GM23338 (cell line): ENCODE results near the gene CYB561D1. TPM values are rescaled to one million over a fixed set of nuclear protein-coding genes. Genes with fewer than 3 reads are reported as not detected.
A peak's percentile ranks its signal among the peaks of the same experiment; 100 is the strongest.

Experiments used
- ATAC-seq: fragments of 200-7000 bp; cut with Tn5 transposase; 3 replicates; pipeline ENCODE4 v1.9.1; 2020
- DNase-seq: peaks from one replicate; pipeline ENCODE4 v3.0.0-alpha.2; 2015; ENCODE audit warnings: low spot score
- H2AFZ ChIP-seq: fragments of 200-600 bp; sonication (generic); 2 replicates; pipeline ENCODE4 v1.8.0; 2016; ENCODE audit warnings: antibody characterized with exemption, mild to moderate bottlenecking, moderate library complexity
- H3F3A ChIP-seq: fragments of 200-600 bp; sonication (generic); replicated peaks from 2 replicates; pipeline ENCODE4 v1.8.0; 2017; ENCODE audit warnings: antibody characterized with exemption, mixed run types, low read depth
- H3K27ac ChIP-seq: fragments of 200-600 bp; sonication (generic); 2 replicates; pipeline ENCODE4 v1.6.1; 2016; ENCODE audit warnings: low read depth
- H3K27me3 ChIP-seq: fragments of 200-600 bp; sonication (generic); 2 replicates; pipeline ENCODE4 v1.8.0; 2016; ENCODE audit warnings: mild to moderate bottlenecking, mixed run types, moderate library complexity; ENCODE audit not compliant: insufficient read depth
- H3K36me3 ChIP-seq: fragments of 200-600 bp; sonication (generic); 2 replicates; pipeline ENCODE4 v1.8.0; 2016; ENCODE audit warnings: mild to moderate bottlenecking; ENCODE audit not compliant: insufficient read depth
- H3K4me1 ChIP-seq: fragments of 200-600 bp; sonication (generic); 2 replicates; pipeline ENCODE4 v1.8.0; 2016; ENCODE audit warnings: mild to moderate bottlenecking, moderate library complexity; ENCODE audit not compliant: insufficient read depth
- H3K4me2 ChIP-seq: fragments of 200-600 bp; sonication (generic); 2 replicates; pipeline ENCODE4 v1.7.1; 2017; ENCODE audit warnings: mixed run types
- H3K4me3 ChIP-seq: fragments of 200-600 bp; sonication (generic); 2 replicates; pipeline ENCODE4 v1.6.1; 2016; ENCODE audit warnings: mixed run types
- H3K79me2 ChIP-seq: fragments of 200-600 bp; sonication (generic); replicated peaks from 2 replicates; pipeline ENCODE4 v1.8.0; 2017; ENCODE audit warnings: mild to moderate bottlenecking; ENCODE audit not compliant: insufficient read depth
- H3K9me2 ChIP-seq: fragments of 200-600 bp; sonication (generic); 2 replicates; pipeline ENCODE4 v1.8.0; 2017; ENCODE audit not compliant: insufficient read depth
- H4K20me1 ChIP-seq: fragments of 200-600 bp; sonication (generic); replicated peaks from 2 replicates; pipeline ENCODE4 v1.8.0; 2017; ENCODE audit warnings: mild to moderate bottlenecking; ENCODE audit not compliant: insufficient read depth
- H3K27ac Mint-ChIP-seq: 2 replicates; pipeline ENCODE4 v1.8.0; 2020; ENCODE audit warnings: inconsistent platforms, mild to moderate bottlenecking, moderate library complexity, mixed read lengths
- H3K27me3 Mint-ChIP-seq: 3 replicates; pipeline ENCODE4 v1.8.0; 2022; ENCODE audit warnings: low read depth, mild to moderate bottlenecking, moderate library complexity, mixed read lengths, inconsistent platforms; ENCODE audit not compliant: insufficient read depth, poor library complexity
- H3K36me3 Mint-ChIP-seq: 3 replicates; pipeline ENCODE4 v1.8.0; 2021; ENCODE audit warnings: low read depth, mild to moderate bottlenecking, inconsistent platforms, moderate library complexity, mixed read lengths
- H3K4me1 Mint-ChIP-seq: 3 replicates; pipeline ENCODE4 v1.8.0; 2020; ENCODE audit warnings: mild to moderate bottlenecking, inconsistent platforms, mixed read lengths
- H3K4me3 Mint-ChIP-seq: 3 replicates; pipeline ENCODE4 v1.8.0; 2021; ENCODE audit warnings: moderate library complexity, mild to moderate bottlenecking, inconsistent platforms, mixed read lengths
- H3K9me3 Mint-ChIP-seq: 3 replicates; pipeline ENCODE4 v1.8.0; 2020; ENCODE audit warnings: moderate library complexity, mild to moderate bottlenecking, inconsistent platforms, mixed read lengths
- CREB1 ChIP-seq: fragments of 250-450 bp; sonication (Bioruptor Pico); IDR thresholded peaks from 2 replicates; pipeline ENCODE4 v1.5.0; 2020; ENCODE audit warnings: low read depth, mild to moderate bottlenecking, moderate library complexity
- EZH2 ChIP-seq: fragments of 200-600 bp; sonication (generic); IDR thresholded peaks from one replicate; pipeline ENCODE4 v1.8.0; 2017; ENCODE audit warnings: antibody characterized with exemption, mild to moderate bottlenecking, low read depth; ENCODE audit not compliant: unreplicated experiment
- EZH2phosphoT487 ChIP-seq: fragments of 200-600 bp; sonication (generic); IDR thresholded peaks from one replicate; pipeline ENCODE4 v1.8.1; 2018; ENCODE audit warnings: antibody characterized with exemption; ENCODE audit not compliant: unreplicated experiment
- NANOG ChIP-seq: IDR thresholded peaks from 2 replicates; pipeline ENCODE4 v1.6.1; 2016; ENCODE audit warnings: antibody characterized with exemption, borderline replicate concordance
- POLR2AphosphoS5 ChIP-seq: IDR thresholded peaks from 2 replicates; pipeline ENCODE4 v1.6.1; 2016; ENCODE audit warnings: antibody characterized with exemption, low read depth
- polyA plus RNA-seq: library from polyadenylated mRNA; unstranded; fragments of >200 nt; fragmentation: Nextera tagmentation; extraction: Ambion mirVana; gene quantifications from 2 replicates; pipeline ENCODE4 v1.2.1, GENCODE V29; 2016
- total RNA-seq: library from RNA; depleted of rRNA; stranded (reverse); fragments of >200 nt; shearing (Covaris generic); gene quantifications from 2 replicates; pipeline ENCODE4 v1.2.3, GENCODE V29; 2014
- TF ChIP-seq, protein P1 (sequence below): IDR thresholded peaks from 2 replicates; pipeline ENCODE4 v1.6.1; 2016; ENCODE audit warnings: antibody characterized with exemption
- TF ChIP-seq, protein P2 (sequence below), 2 experiments: fragments of 200-600 bp in 1 of 2; sonication (generic) in 1 of 2; conservative IDR thresholded peaks; 2 replicates each; pipeline versions ENCODE4 v1.5.1 to v1.6.1; 2016 to 2017; ENCODE audit warnings: antibody characterized with exemption in 2 of 2, low read depth in 2 of 2, mild to moderate bottlenecking in 2 of 2, moderate library complexity in 1 of 2
- TF ChIP-seq, protein P3 (sequence below): IDR thresholded peaks from one replicate; pipeline ENCODE4 v1.6.1; 2018; ENCODE audit warnings: antibody characterized with exemption; ENCODE audit not compliant: unreplicated experiment

Gene CYB561D1
- total and polyA plus RNA-seq, 2 experiments from 2014 or later: 0.95 to 2.7 TPM

DNA sequence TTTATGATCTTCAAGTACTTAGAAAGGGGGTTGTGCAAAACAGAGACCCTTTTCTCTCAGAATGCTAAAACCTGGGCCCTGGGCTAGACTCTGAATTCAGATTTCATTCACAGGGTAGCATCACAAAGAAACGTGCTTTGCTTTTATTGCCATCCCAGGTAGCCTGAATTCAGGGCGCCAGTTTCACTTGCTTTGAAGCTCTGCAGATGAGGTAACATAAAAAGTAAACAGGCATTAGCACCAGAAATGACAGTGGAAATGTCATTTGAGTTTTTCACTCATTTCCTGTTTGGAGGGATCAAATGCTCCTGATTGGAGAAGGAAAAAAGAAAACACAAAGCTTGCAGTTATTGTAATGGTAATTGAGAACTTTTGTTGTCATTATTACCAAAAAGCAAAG, 25.0 kb upstream of the CYB561D1 start:
- H2AFZ ChIP-seq: no peak overlapping the region
- no peaks in the 10 kb centered on the region; the same call in 1 of the 2 replicates for H4K20me1 ChIP-seq
- no peak for DNase-seq
- H3K4me1 Mint-ChIP-seq: peaks cover 19% of the 10 kb centered on the region
- H3K79me2 ChIP-seq: no peaks in the 10 kb centered on the region
- peaks cover 58% of the 10 kb centered on the region for H3K27me3 ChIP-seq
- H3K27me3 Mint-ChIP-seq: peaks cover 42% of the 10 kb centered on the region
- H3K36me3 Mint-ChIP-seq: no peaks in the 10 kb centered on the region; the same call in 2 of the 3 replicates
- TF ChIP-seq NANOG (no peak), EZH2 (no peak)
- TF ChIP-seq, protein P1, sequence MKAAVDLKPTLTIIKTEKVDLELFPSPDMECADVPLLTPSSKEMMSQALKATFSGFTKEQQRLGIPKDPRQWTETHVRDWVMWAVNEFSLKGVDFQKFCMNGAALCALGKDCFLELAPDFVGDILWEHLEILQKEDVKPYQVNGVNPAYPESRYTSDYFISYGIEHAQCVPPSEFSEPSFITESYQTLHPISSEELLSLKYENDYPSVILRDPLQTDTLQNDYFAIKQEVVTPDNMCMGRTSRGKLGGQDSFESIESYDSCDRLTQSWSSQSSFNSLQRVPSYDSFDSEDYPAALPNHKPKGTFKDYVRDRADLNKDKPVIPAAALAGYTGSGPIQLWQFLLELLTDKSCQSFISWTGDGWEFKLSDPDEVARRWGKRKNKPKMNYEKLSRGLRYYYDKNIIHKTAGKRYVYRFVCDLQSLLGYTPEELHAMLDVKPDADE: no peak
- H3K4me3 ChIP-seq: 0 out of 2 replicates have a peak overlapping the region, but pooled peaks have one; percentile 21
- H3K4me3 Mint-ChIP-seq: no peak overlapping the region
- no peak overlapping the region for H3K27ac Mint-ChIP-seq
- H3K27ac ChIP-seq: no peak overlapping the region
- no peaks in the 10 kb centered on the region for H3K36me3 ChIP-seq
- H3K9me3 Mint-ChIP-seq: no peaks in the 10 kb centered on the region
- peak overlapping the region; percentile 19 for H3K4me2 ChIP-seq
- H3K9me2 ChIP-seq: no peaks in the 10 kb centered on the region
- no peak for ATAC-seq
- H3K4me1 ChIP-seq: peaks cover 28% of the 10 kb centered on the region
- 0 out of 2 replicates have a peak, but pooled peaks cover 5% of the 10 kb centered on the region for H3F3A ChIP-seq

DNA sequence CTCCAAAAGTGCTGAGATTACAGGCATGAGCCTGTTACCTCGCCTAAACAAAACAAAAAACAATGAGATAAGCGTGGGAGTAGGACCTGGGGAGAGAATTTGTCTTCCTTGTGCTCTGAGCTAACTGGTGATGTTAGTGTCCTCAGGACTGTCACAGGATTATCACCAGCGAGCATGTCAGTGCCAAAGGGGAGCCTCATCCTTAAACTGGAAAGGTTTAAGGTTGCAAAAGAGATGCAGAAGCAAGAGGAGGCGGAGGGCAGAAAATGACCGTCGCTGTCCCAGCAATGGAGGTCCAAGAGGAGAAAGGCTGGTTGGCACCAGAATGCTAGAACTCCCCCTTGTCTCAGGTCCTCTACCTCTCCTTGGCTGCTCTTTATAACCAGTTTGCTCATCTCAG, 23.6 kb upstream of the CYB561D1 start:
- Mint-ChIP-seq H3K27ac (no peak overlapping the region), H3K4me3 (no peak overlapping the region), H3K4me1 (peaks cover 19% of the 10 kb centered on the region), H3K27me3 (peaks cover 31% of the 10 kb centered on the region), H3K36me3 (no peaks in the 10 kb centered on the region; the same call in 2 of the 3 replicates), H3K9me3 (no peaks in the 10 kb centered on the region; the same call in 2 of the 3 replicates)
- Histone ChIP-seq H3K4me3 (no peak overlapping the region), H3K79me2 (no peaks in the 10 kb centered on the region), H3K9me2 (no peaks in the 10 kb centered on the region), H3K27ac (no peak overlapping the region), H4K20me1 (no peaks in the 10 kb centered on the region; the same call in 1 of the 2 replicates), H3K4me1 (peaks cover 28% of the 10 kb centered on the region), H3F3A (0 out of 2 replicates have a peak, but pooled peaks cover 5% of the 10 kb centered on the region), H3K4me2 (no peak overlapping the region), H3K36me3 (no peaks in the 10 kb centered on the region), H2AFZ (no peak overlapping the region), H3K27me3 (peaks cover 44% of the 10 kb centered on the region)
- ATAC-seq: no peak
- DNase-seq: no peak
- TF ChIP-seq EZH2: no peak
- no peak for TF ChIP-seq POLR2AphosphoS5
- TF ChIP-seq, protein P2, sequence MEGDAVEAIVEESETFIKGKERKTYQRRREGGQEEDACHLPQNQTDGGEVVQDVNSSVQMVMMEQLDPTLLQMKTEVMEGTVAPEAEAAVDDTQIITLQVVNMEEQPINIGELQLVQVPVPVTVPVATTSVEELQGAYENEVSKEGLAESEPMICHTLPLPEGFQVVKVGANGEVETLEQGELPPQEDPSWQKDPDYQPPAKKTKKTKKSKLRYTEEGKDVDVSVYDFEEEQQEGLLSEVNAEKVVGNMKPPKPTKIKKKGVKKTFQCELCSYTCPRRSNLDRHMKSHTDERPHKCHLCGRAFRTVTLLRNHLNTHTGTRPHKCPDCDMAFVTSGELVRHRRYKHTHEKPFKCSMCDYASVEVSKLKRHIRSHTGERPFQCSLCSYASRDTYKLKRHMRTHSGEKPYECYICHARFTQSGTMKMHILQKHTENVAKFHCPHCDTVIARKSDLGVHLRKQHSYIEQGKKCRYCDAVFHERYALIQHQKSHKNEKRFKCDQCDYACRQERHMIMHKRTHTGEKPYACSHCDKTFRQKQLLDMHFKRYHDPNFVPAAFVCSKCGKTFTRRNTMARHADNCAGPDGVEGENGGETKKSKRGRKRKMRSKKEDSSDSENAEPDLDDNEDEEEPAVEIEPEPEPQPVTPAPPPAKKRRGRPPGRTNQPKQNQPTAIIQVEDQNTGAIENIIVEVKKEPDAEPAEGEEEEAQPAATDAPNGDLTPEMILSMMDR (conservative IDR thresholded peaks at IDR 0.05; ENCODE audit: low read depth in 2 of 2): no peak
- TF ChIP-seq EZH2phosphoT487: no peak
- TF ChIP-seq, protein P1: no peak
- TF ChIP-seq, protein P3, sequence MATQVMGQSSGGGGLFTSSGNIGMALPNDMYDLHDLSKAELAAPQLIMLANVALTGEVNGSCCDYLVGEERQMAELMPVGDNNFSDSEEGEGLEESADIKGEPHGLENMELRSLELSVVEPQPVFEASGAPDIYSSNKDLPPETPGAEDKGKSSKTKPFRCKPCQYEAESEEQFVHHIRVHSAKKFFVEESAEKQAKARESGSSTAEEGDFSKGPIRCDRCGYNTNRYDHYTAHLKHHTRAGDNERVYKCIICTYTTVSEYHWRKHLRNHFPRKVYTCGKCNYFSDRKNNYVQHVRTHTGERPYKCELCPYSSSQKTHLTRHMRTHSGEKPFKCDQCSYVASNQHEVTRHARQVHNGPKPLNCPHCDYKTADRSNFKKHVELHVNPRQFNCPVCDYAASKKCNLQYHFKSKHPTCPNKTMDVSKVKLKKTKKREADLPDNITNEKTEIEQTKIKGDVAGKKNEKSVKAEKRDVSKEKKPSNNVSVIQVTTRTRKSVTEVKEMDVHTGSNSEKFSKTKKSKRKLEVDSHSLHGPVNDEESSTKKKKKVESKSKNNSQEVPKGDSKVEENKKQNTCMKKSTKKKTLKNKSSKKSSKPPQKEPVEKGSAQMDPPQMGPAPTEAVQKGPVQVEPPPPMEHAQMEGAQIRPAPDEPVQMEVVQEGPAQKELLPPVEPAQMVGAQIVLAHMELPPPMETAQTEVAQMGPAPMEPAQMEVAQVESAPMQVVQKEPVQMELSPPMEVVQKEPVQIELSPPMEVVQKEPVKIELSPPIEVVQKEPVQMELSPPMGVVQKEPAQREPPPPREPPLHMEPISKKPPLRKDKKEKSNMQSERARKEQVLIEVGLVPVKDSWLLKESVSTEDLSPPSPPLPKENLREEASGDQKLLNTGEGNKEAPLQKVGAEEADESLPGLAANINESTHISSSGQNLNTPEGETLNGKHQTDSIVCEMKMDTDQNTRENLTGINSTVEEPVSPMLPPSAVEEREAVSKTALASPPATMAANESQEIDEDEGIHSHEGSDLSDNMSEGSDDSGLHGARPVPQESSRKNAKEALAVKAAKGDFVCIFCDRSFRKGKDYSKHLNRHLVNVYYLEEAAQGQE: no peak
- no peak for TF ChIP-seq CREB1
